T-helper 9 cell (primary cell): ENCODE measurements around the gene ZNF718.
"Not testable (repeated sequence)": the region's sequence is repeated elsewhere in the genome, so short reads cannot be mapped to it uniquely, and the experiment has no call there.

ENCODE experiments used
- DNase-seq: peaks from one replicate; pipeline ENCODE4 v3.0.0-alpha.2; 2020
- total RNA-seq, 2 donors: gene quantifications; one replicate each; lab custom pipeline; 2026; lab: John Stamatoyannopoulos, UW

Gene ZNF718
- 8.9 to 13.4 reads per million in 2 donors for total RNA-seq

DNA sequence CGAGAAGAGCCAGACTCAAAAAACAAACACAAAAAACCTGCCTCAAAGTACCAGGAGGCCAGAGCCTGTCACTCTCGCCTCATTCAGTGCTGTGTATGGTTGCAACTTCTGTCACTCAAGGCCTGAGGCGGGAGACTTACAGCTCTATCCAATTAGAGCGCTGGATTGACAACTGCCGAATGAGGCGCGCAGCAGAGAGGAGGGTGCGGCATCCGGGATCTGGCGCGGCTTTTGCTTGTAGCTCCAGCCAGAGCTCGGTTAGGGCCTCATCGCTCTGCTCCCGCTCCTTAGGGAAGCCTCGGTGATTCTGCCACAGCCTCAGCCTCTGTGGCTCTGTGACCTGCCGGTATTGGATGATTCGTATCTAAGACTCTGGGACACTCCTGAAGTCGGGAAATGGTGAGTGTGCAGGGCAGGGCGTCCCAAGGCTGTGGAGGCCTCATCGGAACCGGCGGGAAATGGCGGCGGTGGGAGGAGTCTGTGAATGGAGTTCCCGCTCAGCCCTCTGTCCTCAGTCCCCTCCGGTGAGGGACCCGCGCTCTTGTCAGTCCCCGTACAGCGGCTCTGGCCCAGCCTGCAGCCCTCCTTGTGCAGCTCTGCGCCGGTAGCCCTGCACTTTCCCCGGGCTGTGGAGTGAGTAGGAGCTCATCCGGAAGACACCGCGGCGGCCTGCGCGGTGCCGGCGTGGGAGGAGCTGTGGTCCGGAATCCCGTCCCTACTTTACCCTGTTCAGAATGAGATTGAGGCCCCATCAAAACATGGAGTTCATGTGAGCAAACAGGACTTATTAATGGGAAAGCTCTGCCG lies at the start of gene ZNF718:
Gene ZNF718, plus strand, starts transcription at position 227 of the 807 bp plus-strand sequence. Its CDS starts 170 bp downstream, at position 397.
- peak; percentile 82 for DNase-seq

- DNase-seq, result no peak
Observed at GRCh38 chr4:85951-86350, 38.4 kb upstream of the ZNF718 start.

GRCh38 chr4:86559-87324 lies 37.6 kb upstream of the ZNF718 start:
- not testable (repeated sequence) for DNase-seq

DNA sequence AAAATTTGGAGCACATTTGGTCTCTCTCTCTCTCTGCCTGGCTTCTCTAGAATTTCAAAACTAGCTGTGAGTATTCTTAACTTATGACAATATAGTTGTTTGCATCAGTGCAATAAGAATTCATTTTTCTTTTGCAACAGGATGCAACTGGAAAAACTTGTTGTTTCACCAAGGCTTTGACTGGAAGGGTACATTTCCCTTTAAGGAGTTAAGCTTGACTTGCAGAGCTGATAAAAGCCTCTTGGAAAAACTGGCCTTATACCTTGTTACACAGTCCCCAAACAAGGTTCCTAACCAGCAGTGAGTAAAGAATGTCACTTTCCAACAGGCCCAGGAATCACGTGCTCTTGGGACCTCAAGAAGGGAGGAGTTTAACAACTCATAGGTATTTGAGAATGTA lies 25.9 kb upstream of the ZNF718 start:
- DNase-seq, result no peak

DNA sequence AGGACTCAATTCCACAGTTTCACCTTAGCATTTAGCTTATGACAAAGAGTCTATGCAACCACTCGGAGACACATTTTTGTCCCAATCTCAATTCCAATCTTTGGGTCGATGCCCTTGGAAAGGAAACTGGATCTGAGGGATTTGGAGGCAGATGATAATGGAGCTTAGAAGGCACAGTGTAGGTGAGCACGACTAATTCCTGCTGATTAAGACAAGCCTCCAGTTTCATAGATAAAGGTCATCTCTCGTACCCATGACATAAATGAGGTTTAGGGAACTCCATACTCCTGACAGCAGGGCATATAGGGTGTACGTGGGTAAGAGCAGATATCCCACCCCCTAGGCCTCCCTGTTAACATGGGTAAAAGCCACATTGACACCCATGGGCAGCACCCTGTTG lies 24.4 kb upstream of the ZNF718 start:
- no peak for DNase-seq

DNA sequence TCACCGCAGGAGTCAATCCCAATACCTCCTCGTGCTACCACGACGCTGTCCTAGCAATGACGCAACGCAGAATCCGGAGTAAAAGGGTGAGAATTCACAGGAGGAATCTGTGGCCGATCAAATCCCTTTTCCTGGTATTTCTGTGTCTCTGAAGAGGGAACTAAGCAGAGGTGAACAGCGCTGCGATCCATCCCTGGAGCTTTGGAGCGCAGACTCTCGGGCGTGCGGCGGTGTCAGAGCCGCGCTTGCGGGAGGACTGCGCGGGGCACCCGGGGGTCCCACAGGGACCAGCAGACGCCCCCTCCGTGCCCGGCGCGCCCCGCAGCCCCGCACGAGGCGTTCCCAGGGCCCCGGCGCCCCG lies 17.2 kb upstream of the ZNF718 start:
- DNase-seq, result no peak

DNA sequence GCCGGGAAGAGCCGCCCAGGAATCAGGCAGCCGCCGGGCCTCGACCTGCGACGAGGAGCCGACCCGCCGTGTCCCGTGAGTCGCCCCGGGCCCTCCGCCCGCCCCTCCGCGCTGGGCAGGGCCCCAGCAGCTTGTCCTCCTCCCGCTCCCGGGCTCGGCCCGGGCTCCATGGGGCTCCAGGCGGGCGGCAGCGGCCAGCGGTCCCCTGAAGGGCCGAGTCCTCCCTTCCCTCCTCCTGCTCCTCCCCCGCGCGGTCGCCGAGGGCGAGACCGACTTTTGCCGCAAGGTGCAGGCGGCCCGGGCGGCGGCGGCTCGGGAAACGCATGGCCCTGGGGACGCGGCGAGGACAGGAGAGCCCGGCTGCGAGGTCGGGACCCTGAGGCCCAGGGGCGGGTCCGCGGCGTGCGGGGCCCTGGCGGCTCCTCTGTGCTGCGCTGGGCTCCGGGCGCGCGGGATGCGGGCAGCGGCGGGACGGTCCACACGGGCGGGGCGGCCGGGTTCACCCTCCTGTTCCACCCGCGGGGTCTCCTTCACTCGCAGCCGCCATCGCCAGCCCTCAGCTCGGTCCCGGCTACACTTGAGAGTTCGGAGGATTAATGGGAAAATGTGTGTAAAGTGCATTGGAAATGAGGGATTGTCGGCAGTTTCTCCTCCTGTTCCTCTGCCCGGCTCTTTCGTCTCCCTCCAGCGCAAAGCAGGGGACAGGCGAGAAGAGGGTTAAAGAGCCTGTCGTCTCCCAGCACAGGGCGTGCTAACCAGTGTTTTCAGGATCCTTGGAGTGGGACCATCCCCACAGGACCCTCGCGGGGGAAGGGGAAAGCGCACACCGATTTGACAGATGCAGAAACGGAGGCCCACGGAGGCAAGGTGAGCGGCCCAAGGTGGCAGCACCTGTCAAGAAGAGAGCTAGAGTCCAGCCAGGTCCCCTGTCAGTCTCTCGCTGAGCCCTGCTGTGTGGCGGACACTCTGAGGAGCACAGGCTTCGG lies 16.6 kb upstream of the ZNF718 start:
- no peak for DNase-seq

DNA sequence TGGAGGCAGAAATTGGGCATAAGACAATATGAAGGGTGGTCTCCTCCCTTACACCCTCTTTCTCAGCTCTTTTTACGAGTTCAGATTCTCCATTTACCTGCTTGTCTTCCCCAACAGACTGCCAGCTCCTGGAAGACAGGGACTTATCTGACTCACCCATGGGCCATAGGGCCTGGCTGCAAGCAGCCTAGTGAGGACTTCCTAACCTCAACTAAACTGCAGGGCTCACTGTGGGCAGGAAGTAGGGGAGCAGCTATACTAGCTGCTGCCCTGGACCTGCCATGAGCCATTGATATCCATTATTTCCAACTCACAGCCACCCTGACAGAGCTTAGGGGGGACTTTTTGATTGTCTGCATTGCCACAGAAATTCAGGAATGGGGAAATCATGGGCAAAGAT lies 11.5 kb upstream of the ZNF718 start:
- no peak for DNase-seq

DNA sequence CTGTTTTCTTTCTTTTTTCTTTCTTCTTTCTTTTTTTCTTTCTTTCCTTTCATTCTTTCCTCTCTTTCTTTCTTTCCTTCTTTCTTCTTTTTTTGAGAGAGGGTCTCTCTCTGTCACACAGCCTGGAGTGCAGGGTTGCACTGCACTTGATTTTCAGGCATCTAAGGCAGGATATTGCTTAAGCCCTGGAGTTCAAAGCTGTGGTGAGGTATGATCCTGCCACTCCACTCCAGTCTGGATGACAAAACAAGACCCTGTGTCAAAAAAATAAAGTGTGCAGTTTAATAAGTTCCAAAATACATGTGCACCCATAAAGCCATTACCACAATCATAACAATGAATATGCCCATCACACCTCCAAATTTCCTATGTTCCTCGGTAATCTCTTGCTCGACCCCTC lies 10.6 kb upstream of the ZNF718 start:
- no peak for DNase-seq

DNA sequence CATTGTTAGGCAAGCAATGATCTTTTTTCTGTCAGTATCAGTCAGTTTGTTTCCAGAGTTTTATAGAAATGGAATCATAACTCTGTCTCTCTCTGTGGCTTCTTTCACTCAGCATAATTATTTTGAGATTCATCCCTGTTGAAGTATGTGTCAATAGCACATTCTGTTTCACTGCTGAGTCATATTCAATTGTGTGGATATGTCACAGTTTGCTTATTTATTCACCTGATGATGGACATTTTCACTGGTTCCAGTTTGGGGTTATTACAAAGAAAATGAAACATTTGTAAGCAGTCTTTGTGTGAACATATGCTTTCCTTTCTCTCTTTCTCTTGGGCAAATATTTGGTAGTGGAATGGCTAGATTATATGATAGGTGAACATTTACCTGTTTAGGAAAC lies 10.2 kb upstream of the ZNF718 start:
- DNase-seq, result no peak

DNA sequence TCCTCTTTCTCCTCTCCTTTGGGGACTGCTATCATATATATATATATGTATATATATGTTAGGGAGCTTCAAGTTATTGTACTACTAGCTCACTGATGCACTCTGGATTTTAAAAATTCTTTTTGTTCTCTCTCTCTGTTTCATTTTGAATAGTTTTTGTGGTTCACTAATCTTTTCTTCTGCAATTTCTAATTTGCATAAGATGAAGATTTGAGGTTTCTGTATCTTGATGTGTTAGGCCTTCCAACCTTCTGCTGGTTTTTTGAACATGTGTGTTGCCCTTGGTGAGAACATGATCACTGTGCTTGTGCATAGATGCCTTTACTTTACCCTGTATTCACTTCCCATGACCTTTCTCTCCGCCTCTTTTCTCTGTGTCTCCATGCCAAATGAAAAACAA lies 7.8 kb upstream of the ZNF718 start:
- no peak for DNase-seq

GRCh38 chr4:120616-121015 lies 3.7 kb upstream of the ZNF718 start:
- no peak for DNase-seq

GRCh38 chr4:121408-122084 lies 2.8 kb upstream of the ZNF718 start:
- peak; percentile 5 for DNase-seq

DNA sequence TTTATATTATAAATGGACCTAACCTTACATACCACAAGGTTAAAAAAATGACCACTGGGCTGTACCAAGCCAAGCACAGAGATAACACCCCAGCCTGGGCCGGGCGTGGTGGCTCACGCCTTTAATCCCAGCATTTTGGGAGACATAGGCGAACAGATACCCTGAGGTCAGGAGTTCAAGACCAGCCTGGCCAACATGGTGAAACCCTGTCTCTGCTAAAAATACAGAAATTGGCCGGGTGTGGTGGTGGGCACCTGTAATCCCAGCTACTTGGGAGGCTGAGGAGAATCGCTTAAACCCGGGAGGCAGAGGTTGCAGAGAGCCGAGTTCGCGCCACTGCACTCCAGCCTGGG lies 403 bp upstream of the ZNF718 start:
- not testable (repeated sequence) for DNase-seq

- peak; percentile 17 for DNase-seq
Observed at GRCh38 chr4:125091-125771, 930 bp downstream of the ZNF718 start.

GRCh38 chr4:125833-126232 lies 1.5 kb downstream of the ZNF718 start:
- DNase-seq, result no peak

- DNase-seq, result no peak
Observed at GRCh38 chr4:132483-132882, 8.2 kb downstream of the ZNF718 start.

GRCh38 chr4:138935-139334 lies 14.6 kb downstream of the ZNF718 start:
- DNase-seq, result no peak

- DNase-seq, result no peak
Observed at GRCh38 chr4:139691-140090, 15.4 kb downstream of the ZNF718 start.

GRCh38 chr4:146621-147020 lies 22.3 kb downstream of the ZNF718 start:
- DNase-seq, result no peak

- DNase-seq, result no peak
Observed at GRCh38 chr4:147233-147632, 22.9 kb downstream of the ZNF718 start.
